HepG2 (cell line): ENCODE results near the gene ZNF764. TPM values are rescaled to one million over a fixed set of nuclear protein-coding genes. Genes with fewer than 3 reads are reported as not detected.

ENCODE experiments used
- AKAP8 ChIP-seq: sonication (generic); formaldehyde crosslinking; IDR thresholded peaks from 2 replicates; pipeline ENCODE4 v1.5.1; 2020; ENCODE audit warnings: mild to moderate bottlenecking, missing genetic modification reagents
- CBX1 ChIP-seq: IDR thresholded peaks from one replicate; pipeline ENCODE4 v1.6.1; 2016; ENCODE audit warnings: antibody characterized with exemption, low read depth
- CERS6 ChIP-seq: sonication (generic); formaldehyde crosslinking; IDR thresholded peaks from 2 replicates; pipeline ENCODE4 v1.5.0; 2020; ENCODE audit warnings: missing genetic modification reagents
- ELF4 ChIP-seq: sonication (generic); formaldehyde crosslinking; IDR thresholded peaks from 2 replicates; pipeline ENCODE4 v1.5.0; 2020; ENCODE audit warnings: missing genetic modification reagents, mild to moderate bottlenecking, moderate library complexity, borderline replicate concordance
- EP300 ChIP-seq, 3 experiments: sonication (generic) in 1 of 3; formaldehyde crosslinking in 1 of 3; IDR thresholded peaks; 2 replicates each; pipeline versions ENCODE4 v1.5.1 to v1.6.1; 2011 to 2020; ENCODE audit warnings: low read depth in 2 of 3, low read length in 2 of 3, borderline replicate concordance in 1 of 3, improper control_type of control experiment in 1 of 3, mild to moderate bottlenecking in 1 of 3, missing genetic modification reagents in 1 of 3, moderate library complexity in 1 of 3
- HDAC2 ChIP-seq: sonication (generic); formaldehyde crosslinking; IDR thresholded peaks from 2 replicates; pipeline ENCODE4 v1.4.0; 2020; ENCODE audit warnings: missing genetic modification reagents
- HMGA1 ChIP-seq: sonication (generic); formaldehyde crosslinking; conservative IDR thresholded peaks from 2 replicates; pipeline ENCODE4 v1.4.0; 2020; ENCODE audit warnings: missing genetic modification reagents
- IRX3 ChIP-seq: sonication (generic); formaldehyde crosslinking; IDR thresholded peaks from 2 replicates; pipeline ENCODE4 v1.8.1; 2023; ENCODE audit warnings: mild to moderate bottlenecking, low read depth, missing genetic modification reagents, borderline replicate concordance
- NFYB ChIP-seq: sonication (generic); formaldehyde crosslinking; IDR thresholded peaks from 2 replicates; pipeline ENCODE4 v1.4.0; 2020; ENCODE audit warnings: missing genetic modification reagents
- NRL ChIP-seq: sonication (generic); formaldehyde crosslinking; IDR thresholded peaks from 2 replicates; pipeline ENCODE4 v1.5.0; 2020; ENCODE audit warnings: missing genetic modification reagents, mild to moderate bottlenecking, moderate library complexity, borderline replicate concordance
- RARG ChIP-seq: sonication (generic); formaldehyde crosslinking; IDR thresholded peaks from 2 replicates; pipeline ENCODE4 v1.4.0; 2020; ENCODE audit warnings: low read depth, mild to moderate bottlenecking, missing genetic modification reagents
- SP1 ChIP-seq, 2 experiments: fragments of 450-650 bp in 1 of 2; sonication (generic) in 1 of 2; formaldehyde crosslinking in 1 of 2; IDR thresholded peaks; 2 replicates each; pipeline versions ENCODE4 v1.4.0 to v1.6.1; 2016 to 2020; ENCODE audit warnings: missing genetic modification reagents in 1 of 2
- TAF1 ChIP-seq: sonication (generic); formaldehyde crosslinking; IDR thresholded peaks from 2 replicates; pipeline ENCODE4 v1.4.0; 2020; ENCODE audit warnings: missing genetic modification reagents
- ZNF10 ChIP-seq: sonication (generic); formaldehyde crosslinking; IDR thresholded peaks from 2 replicates; pipeline ENCODE4 v1.4.0; 2020; ENCODE audit warnings: mild to moderate bottlenecking, low read depth, missing genetic modification reagents, borderline replicate concordance
- ZNF251 ChIP-seq: sonication (generic); formaldehyde crosslinking; IDR thresholded peaks from 2 replicates; pipeline ENCODE4 v1.9.0; 2021; ENCODE audit warnings: mild to moderate bottlenecking, missing genetic modification reagents
- ZNF724P ChIP-seq: sonication (generic); formaldehyde crosslinking; IDR thresholded peaks from 2 replicates; pipeline ENCODE4 v1.8.0; 2022; ENCODE audit warnings: missing genetic modification reagents, borderline replicate concordance
- ZNF75D ChIP-seq: sonication (generic); formaldehyde crosslinking; IDR thresholded peaks from 2 replicates; pipeline ENCODE4 v1.8.1; 2023; ENCODE audit warnings: missing genetic modification reagents, mild to moderate bottlenecking, borderline replicate concordance
- polyA plus RNA-seq, 8 experiments: library from polyadenylated mRNA; depleted of rRNA in 3 of 8; stranded (reverse) in 7 of 8; unstranded in 1 of 8; fragments of >200 nt; fragmentation: Illumina TruSeq in 4 of 8; extraction: Trizol in 4 of 8; gene quantifications; 2 replicates each; pipeline versions ENCODE4 v1.2.1 to v1.2.3, GENCODE V29; 2011 to 2016; ENCODE audit warnings: low read depth in 4 of 8, missing spikeins in 1 of 8, mixed read lengths in 1 of 8; ENCODE audit not compliant: insufficient read depth in 1 of 8
- total RNA-seq, 5 experiments: library from RNA; depleted of rRNA; stranded (reverse); fragments of >200 nt; fragmentation: Illumina TruSeq; extraction: Trizol; gene quantifications; 2 replicates each; pipeline ENCODE4 v1.2.3, GENCODE V29; 2016; ENCODE audit warnings: low read depth in 1 of 5
- TF ChIP-seq, protein P1 (sequence below): sonication (generic); formaldehyde crosslinking; conservative IDR thresholded peaks from 2 replicates; pipeline ENCODE4 v1.4.0; 2020; ENCODE audit warnings: missing genetic modification reagents
- TF ChIP-seq, protein P2 (sequence below): sonication (generic); formaldehyde crosslinking; IDR thresholded peaks from 2 replicates; pipeline ENCODE4 v1.5.1; 2020; ENCODE audit warnings: mild to moderate bottlenecking, missing genetic modification reagents
- TF ChIP-seq, protein P3 (sequence below), 2 experiments: IDR thresholded peaks; 2 replicates each; pipeline ENCODE4 v1.6.1; 2011 to 2012; ENCODE audit warnings: low read length in 2 of 2, borderline replicate concordance in 1 of 2, low read depth in 1 of 2, mild to moderate bottlenecking in 1 of 2, moderate library complexity in 1 of 2

Gene ZNF764
- total and polyA plus RNA-seq, 2 of the 13 experiments (the other 11 are each of a cell fraction or from before 2014, with no cell fraction given), result 4.1 to 9.1 TPM

DNA sequence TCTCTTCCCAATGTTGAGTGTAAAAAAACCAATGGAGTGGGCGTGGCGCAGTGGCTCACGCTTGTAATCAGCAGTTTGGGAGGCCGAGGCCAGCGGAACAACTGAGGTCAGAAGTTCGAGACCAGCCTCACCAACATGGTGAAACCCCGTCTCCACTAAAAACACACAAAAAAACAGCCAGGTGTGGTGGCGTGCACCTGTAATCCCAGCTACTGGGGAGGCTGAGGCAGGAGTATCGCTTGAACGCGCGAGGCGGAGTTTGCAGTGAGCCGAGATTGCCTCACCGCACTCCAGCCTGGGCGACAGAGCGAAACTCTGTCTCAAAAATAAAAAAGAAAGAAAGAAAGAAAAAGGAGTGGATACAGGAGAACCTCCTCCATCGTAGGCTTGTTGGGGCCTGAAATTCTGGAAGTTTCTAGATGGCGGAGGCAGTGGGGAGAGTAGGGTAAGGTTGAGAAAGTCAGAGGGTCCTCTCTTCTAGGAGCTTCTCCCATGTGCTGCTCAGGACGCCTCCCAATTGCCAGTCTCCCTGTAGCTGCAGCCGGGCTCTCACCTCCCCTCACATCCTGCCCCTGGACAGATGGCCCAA lies 709 bp upstream of the ZNF764 start (continued):
- no peak for TF ChIP-seq CERS6 (CRISPR knock-in tag)
- TF ChIP-seq HDAC2 (CRISPR knock-in tag), result 0 out of 2 replicates have a peak, but pooled peaks have one; percentile 12
- TF ChIP-seq, protein P1, sequence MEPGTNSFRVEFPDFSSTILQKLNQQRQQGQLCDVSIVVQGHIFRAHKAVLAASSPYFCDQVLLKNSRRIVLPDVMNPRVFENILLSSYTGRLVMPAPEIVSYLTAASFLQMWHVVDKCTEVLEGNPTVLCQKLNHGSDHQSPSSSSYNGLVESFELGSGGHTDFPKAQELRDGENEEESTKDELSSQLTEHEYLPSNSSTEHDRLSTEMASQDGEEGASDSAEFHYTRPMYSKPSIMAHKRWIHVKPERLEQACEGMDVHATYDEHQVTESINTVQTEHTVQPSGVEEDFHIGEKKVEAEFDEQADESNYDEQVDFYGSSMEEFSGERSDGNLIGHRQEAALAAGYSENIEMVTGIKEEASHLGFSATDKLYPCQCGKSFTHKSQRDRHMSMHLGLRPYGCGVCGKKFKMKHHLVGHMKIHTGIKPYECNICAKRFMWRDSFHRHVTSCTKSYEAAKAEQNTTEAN (CRISPR knock-in tag), result no peak; the same call in 1 of the 2 replicates
- TF ChIP-seq IRX3, result no peak
- TF ChIP-seq, protein P2, sequence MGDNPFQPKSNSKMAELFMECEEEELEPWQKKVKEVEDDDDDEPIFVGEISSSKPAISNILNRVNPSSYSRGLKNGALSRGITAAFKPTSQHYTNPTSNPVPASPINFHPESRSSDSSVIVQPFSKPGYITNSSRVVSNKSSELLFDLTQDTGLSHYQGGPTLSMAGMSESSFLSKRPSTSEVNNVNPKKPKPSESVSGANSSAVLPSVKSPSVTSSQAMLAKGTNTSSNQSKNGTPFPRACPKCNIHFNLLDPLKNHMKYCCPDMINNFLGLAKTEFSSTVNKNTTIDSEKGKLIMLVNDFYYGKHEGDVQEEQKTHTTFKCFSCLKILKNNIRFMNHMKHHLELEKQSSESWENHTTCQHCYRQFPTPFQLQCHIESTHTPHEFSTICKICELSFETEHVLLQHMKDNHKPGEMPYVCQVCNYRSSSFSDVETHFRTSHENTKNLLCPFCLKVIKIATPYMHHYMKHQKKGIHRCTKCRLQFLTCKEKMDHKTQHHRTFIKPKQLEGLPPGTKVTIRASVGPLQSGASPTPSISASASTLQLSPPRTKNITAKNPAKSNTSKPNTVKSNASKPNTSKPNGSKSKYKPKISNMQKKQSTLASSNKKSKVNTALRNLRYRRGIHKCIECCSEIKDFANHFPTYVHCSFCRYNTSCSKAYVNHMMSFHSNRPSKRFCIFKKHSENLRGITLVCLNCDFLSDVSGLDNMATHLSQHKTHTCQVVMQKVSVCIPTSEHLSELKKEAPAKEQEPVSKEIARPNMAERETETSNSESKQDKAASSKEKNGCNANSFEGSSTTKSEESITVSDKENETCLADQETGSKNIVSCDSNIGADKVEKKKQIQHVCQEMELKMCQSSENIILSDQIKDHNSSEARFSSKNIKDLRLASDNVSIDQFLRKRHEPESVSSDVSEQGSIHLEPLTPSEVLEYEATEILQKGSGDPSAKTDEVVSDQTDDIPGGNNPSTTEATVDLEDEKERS (CRISPR knock-in tag), result peak; percentile 56; the same call in 1 of the 2 replicates
- TF ChIP-seq ELF4 (CRISPR knock-in tag), result no peak
- TF ChIP-seq HMGA1 (CRISPR knock-in tag), result no peak
- no peak for TF ChIP-seq NFYB (CRISPR knock-in tag)
- no peak for TF ChIP-seq ZNF251 (CRISPR knock-in tag)
- TF ChIP-seq SP1 (IDR thresholded peaks at IDR 0.05), result no peak
- peak; percentile 23; the same call in 1 of the 2 replicates for TF ChIP-seq SP1 (CRISPR knock-in tag; IDR thresholded peaks at IDR 0.05)
- no peak for TF ChIP-seq NRL
- TF ChIP-seq, protein P3, sequence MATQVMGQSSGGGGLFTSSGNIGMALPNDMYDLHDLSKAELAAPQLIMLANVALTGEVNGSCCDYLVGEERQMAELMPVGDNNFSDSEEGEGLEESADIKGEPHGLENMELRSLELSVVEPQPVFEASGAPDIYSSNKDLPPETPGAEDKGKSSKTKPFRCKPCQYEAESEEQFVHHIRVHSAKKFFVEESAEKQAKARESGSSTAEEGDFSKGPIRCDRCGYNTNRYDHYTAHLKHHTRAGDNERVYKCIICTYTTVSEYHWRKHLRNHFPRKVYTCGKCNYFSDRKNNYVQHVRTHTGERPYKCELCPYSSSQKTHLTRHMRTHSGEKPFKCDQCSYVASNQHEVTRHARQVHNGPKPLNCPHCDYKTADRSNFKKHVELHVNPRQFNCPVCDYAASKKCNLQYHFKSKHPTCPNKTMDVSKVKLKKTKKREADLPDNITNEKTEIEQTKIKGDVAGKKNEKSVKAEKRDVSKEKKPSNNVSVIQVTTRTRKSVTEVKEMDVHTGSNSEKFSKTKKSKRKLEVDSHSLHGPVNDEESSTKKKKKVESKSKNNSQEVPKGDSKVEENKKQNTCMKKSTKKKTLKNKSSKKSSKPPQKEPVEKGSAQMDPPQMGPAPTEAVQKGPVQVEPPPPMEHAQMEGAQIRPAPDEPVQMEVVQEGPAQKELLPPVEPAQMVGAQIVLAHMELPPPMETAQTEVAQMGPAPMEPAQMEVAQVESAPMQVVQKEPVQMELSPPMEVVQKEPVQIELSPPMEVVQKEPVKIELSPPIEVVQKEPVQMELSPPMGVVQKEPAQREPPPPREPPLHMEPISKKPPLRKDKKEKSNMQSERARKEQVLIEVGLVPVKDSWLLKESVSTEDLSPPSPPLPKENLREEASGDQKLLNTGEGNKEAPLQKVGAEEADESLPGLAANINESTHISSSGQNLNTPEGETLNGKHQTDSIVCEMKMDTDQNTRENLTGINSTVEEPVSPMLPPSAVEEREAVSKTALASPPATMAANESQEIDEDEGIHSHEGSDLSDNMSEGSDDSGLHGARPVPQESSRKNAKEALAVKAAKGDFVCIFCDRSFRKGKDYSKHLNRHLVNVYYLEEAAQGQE (IDR thresholded peaks at IDR 0.05; ENCODE audit: borderline replicate concordance in 1 of 2, low read depth in 1 of 2, low read length in 2 of 2), result no peak
- TF ChIP-seq ZNF75D, result no peak
- no peak for TF ChIP-seq ZNF724P (CRISPR knock-in tag)
- no peak for TF ChIP-seq TAF1 (CRISPR knock-in tag)
- no peak for TF ChIP-seq ZNF10 (CRISPR knock-in tag)
- no peak for TF ChIP-seq CBX1
- no peak for TF ChIP-seq RARG (CRISPR knock-in tag)
- TF ChIP-seq AKAP8 (CRISPR knock-in tag), result peak; percentile 16; the same call in 1 of the 2 replicates
- TF ChIP-seq EP300 (IDR thresholded peaks at IDR 0.05; ENCODE audit: low read depth in 2 of 2, low read length in 2 of 2), result no peak
- TF ChIP-seq EP300 (CRISPR knock-in tag; IDR thresholded peaks at IDR 0.05; ENCODE audit: borderline replicate concordance), result no peak
